Measurements from ENCODE around the gene NCOA1.

DNA sequence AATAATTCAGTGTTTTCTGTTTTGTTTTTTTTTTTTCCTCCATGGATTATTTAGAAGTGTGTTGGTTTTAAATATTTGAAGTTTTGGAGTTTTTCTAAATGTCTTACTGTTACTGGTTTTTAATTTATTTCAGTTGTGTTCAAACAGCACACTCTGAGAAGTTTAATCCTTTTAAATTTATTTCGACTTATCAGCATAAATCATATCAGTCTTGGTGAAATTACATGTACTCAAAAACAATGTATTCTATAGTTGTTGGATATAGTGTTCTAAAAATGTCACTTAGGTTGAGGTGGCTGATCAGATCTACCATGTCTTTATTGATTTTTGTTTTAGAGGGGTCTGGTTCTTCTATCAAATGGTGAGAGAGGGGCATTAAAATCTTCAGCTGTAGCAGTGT is 134.7 kb downstream of the NCOA1 start:
- TF ChIP-seq, protein P1, sequence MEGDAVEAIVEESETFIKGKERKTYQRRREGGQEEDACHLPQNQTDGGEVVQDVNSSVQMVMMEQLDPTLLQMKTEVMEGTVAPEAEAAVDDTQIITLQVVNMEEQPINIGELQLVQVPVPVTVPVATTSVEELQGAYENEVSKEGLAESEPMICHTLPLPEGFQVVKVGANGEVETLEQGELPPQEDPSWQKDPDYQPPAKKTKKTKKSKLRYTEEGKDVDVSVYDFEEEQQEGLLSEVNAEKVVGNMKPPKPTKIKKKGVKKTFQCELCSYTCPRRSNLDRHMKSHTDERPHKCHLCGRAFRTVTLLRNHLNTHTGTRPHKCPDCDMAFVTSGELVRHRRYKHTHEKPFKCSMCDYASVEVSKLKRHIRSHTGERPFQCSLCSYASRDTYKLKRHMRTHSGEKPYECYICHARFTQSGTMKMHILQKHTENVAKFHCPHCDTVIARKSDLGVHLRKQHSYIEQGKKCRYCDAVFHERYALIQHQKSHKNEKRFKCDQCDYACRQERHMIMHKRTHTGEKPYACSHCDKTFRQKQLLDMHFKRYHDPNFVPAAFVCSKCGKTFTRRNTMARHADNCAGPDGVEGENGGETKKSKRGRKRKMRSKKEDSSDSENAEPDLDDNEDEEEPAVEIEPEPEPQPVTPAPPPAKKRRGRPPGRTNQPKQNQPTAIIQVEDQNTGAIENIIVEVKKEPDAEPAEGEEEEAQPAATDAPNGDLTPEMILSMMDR (IDR thresholded peaks at IDR 0.05) = no peak
- TF ChIP-seq POLR2AphosphoS5 (IDR thresholded peaks at IDR 0.05) = no peak

All from gastroesophageal sphincter (tissue), 3 donors.